Heart left ventricle (tissue), 16 donors: ENCODE measurements around the gene MPV17L2. TPM values are rescaled to one million over a fixed set of nuclear protein-coding genes. Genes with fewer than 3 reads are reported as not detected.

ENCODE experiments used
- ATAC-seq, 4 donors: fragments of 200-7000 bp; cut with Tn5 transposase; one replicate each; pipeline ENCODE4 v1.9.1; 2020 to 2022; ENCODE audit warnings: moderate library complexity in 4 of 4, mild to moderate bottlenecking in 3 of 4, moderate number of reproducible peaks in 1 of 4
- DNase-seq, 5 donors: peaks; one replicate each; pipeline ENCODE4 v3.0.0-alpha.2; 2020
- H3K27ac ChIP-seq, 12 donors: fragments of 200-600 bp; sonication (generic) in 4 of 12; one replicate each; pipeline versions ENCODE4 v1.5.0 to v1.8.0; 2016 to 2022; ENCODE audit warnings: mild to moderate bottlenecking in 2 of 12
- H3K27me3 ChIP-seq, 9 donors: fragments of 200-600 bp; sonication (generic) in 2 of 9; one replicate each; pipeline versions ENCODE4 v1.5.1 to v1.8.0; 2016 to 2022; ENCODE audit warnings: mild to moderate bottlenecking in 3 of 9
- H3K36me3 ChIP-seq, 9 donors: fragments of 200-600 bp; sonication (generic) in 2 of 9; one replicate each; pipeline versions ENCODE4 v1.5.0 to v1.8.0; 2018 to 2022; ENCODE audit warnings: mild to moderate bottlenecking in 2 of 9
- H3K4me1 ChIP-seq, 12 donors: fragments of 200-600 bp; sonication (generic) in 4 of 12; one replicate each; pipeline versions ENCODE4 v1.5.0 to v1.8.0; 2016 to 2022; ENCODE audit warnings: mild to moderate bottlenecking in 3 of 12
- H3K4me3 ChIP-seq, 12 donors: fragments of 200-600 bp; sonication (generic) in 4 of 12; one replicate each; pipeline versions ENCODE4 v1.5.0 to v1.8.0; 2017 to 2022; ENCODE audit warnings: mild to moderate bottlenecking in 9 of 12, moderate library complexity in 4 of 12
- H3K9me3 ChIP-seq, 12 donors: fragments of 200-600 bp; sonication (generic) in 4 of 12; one replicate each; pipeline versions ENCODE4 v1.5.0 to v1.8.0; 2016 to 2022; ENCODE audit warnings: mild to moderate bottlenecking in 1 of 12
- POLR2A ChIP-seq, 2 donors: fragments of 450-650 bp; IDR thresholded peaks; one replicate each; pipeline ENCODE4 v1.6.1; 2017; ENCODE audit warnings: antibody characterized with exemption in 2 of 2, mild to moderate bottlenecking in 2 of 2, moderate library complexity in 2 of 2
- WGBS, 4 donors: extraction: QIAGEN DNeasy Blood & Tissue Kit in 2 of 4; methylation state at CpG; one replicate each; pipeline versions ENCODE4 v1.1.5 to v1.1.7; 2013 to 2018; 5-methylcytosine and 5-hydroxymethylcytosine counted together
- intact Hi-C, 10 donors: fragments of 100-400 bp; cut with DNase I; formaldehyde crosslinking; loops; one replicate each; pipeline versions ENCODE4 v1.11.1 to v1.14.2; 2022
- polyA plus RNA-seq, 2 donors: library from polyadenylated mRNA; stranded (reverse); fragments of 200-250 nt; gene quantifications; one replicate each; pipeline ENCODE4 v1.2.3, GENCODE V29; 2013
- total RNA-seq, 9 donors: library from RNA; depleted of rRNA in 2 of 9; stranded (reverse); fragments of >200 nt in 2 of 9; fragmentation: NEBNext Ultra II Directional in 3 of 9; extraction: Animal tissue kit (Norgen Biotek cat#: 25700) in 3 of 9; gene quantifications; one replicate each; pipeline versions ENCODE4 v1.1.0 to v1.2.4, GENCODE V29; 2016 to 2023
- TF ChIP-seq, protein P1 (sequence below), 12 donors: fragments of 200-600 bp; sonication (generic) in 4 of 12; IDR thresholded peaks; one replicate each; pipeline versions ENCODE4 v1.5.0 to v1.8.0; 2018 to 2022; ENCODE audit warnings: antibody characterized with exemption in 12 of 12, mild to moderate bottlenecking in 5 of 12
- donor health status: ischemic (EF 13 %, LVEDD 7.1; RV severe dilation, severe dysfunction).
- donor health status: healthy with polysubstance abuse.
- donor health status: DM: no; HTN: yes; CAD: no.
- donor health status: DM: no; HTN: no; CAD: no.
- donor health status: ischemic (EF 25% LVEDD 6.9; RV normal size, moderate dysfunction).
- donor health status: ischemic (EF 25% LVEDD 5.7; RV mildly dilated, moderate dysfunction).
- donor health status: healthy.
- donor health status: DM: yes; HTN: yes; CAD: no.
- donor health status: ischemic (EF 35%, LVEDD 5.7; RV mildly dilated, moderate dysfunction).
- donor health status: nonischemic (EF 11% LVEDD 7.7; RV severe dilation, severe dysfunction).
- donor health status: DM: yes; HTN: yes; CAD: no.
- donor health status: PGD.
- donor health status: ischemic (EF 29% LVEDD 5.4; RV normal size, mild dysfunction).
- donor health status: nonischemic (EF 23%, LVEDD 6.1; RV moderate dilation, normal function).

The MPV17L2 gene
- total and polyA plus RNA-seq, 11 donors = 10.6 to 59.3 (median 18.9) TPM

DNA sequence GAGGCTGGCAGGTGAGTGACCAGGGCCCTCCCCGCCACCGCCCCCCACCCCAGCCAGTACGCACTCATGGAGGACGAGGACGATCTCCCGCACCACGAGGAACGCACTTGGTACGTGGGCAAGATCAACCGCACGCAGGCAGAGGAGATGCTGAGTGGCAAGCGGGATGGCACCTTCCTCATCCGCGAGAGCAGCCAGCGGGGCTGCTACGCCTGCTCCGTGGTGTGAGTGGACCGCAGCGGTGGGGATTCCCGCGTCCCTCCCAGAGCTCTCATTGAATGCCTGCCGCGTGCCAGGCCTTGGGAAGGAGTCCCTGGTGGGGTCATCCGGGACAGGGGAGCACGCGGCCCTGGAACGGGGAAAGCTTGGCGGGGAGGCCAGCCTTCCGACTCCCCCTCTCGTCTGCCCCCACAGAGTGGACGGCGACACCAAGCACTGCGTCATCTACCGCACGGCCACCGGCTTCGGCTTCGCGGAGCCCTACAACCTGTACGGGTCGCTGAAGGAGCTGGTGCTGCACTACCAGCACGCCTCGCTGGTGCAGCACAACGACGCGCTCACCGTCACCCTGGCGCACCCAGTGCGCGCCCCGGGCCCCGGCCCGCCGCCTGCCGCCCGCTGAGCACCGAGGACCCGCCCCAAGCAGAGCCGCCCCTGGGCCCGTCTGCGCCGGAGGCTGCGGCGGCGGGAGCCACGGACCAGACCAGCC, 24.2 kb upstream of the MPV17L2 start:
- intact Hi-C loops = loop anchor here in 4 of 10 donors (2.0 to 5.0 kb wide), 2 partner anchors 56 to 57 kb away; no protein-coding TSS in a partner anchor
- peak in 1 of 5 donors; percentile 37 for DNase-seq
- 94 to 98% (median 96%) methylated on average over 16 to 66 of the region's 66 CpGs for WGBS, 4 donors
- TF ChIP-seq POLR2A (IDR thresholded peaks at IDR 0.05) = no peak
- no peak for ATAC-seq
- no peaks in the 10 kb centered on the region for H3K9me3 ChIP-seq
- peaks cover 0 to 45% (median 17%) of the 10 kb centered on the region in 12 donors for H3K4me1 ChIP-seq
- H3K27me3 ChIP-seq = no peaks in the 10 kb centered on the region
- peaks cover 0 to 59% (median 51%) of the 10 kb centered on the region in 9 donors for H3K36me3 ChIP-seq
- peak overlapping the region in 1 of 12 donors; percentile 95 for H3K27ac ChIP-seq
- no peak overlapping the region for H3K4me3 ChIP-seq

DNA sequence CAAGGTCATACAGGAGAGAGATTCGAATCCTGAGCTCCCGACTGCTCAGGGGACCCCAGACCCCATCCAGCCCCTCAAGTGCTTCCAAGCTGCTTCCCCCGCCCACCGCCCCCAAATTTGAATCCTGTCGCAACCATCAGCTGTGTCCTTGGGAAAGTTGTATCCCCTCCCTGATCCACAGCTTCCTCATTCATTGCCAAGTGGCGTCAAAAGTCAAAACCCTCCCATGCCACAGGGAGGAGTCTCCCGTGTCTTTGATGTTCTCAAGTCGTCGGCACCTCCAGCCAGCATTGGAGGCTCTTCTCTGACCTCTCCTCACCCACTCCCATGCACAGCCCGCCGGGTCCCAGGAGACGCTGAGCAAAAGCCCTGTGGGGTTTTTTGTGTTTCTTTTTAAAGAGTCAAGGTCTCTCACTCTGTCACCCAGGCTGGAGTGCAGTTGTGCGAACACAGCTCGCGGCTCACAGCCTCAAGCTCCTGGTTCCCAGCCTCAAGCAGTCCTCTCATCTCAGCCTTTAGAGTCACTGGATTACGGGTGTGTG, 22.2 kb upstream of the MPV17L2 start:
- H3K4me1 ChIP-seq = peaks cover 0 to 62% (median 20%) of the 10 kb centered on the region in 12 donors
- intact Hi-C loops = loop anchor here in 1 of 10 donors (5.0 kb wide), 1 partner anchor 58 kb away; no protein-coding TSS in a partner anchor
- no peak for TF ChIP-seq POLR2A (IDR thresholded peaks at IDR 0.05)
- TF ChIP-seq, protein P1, sequence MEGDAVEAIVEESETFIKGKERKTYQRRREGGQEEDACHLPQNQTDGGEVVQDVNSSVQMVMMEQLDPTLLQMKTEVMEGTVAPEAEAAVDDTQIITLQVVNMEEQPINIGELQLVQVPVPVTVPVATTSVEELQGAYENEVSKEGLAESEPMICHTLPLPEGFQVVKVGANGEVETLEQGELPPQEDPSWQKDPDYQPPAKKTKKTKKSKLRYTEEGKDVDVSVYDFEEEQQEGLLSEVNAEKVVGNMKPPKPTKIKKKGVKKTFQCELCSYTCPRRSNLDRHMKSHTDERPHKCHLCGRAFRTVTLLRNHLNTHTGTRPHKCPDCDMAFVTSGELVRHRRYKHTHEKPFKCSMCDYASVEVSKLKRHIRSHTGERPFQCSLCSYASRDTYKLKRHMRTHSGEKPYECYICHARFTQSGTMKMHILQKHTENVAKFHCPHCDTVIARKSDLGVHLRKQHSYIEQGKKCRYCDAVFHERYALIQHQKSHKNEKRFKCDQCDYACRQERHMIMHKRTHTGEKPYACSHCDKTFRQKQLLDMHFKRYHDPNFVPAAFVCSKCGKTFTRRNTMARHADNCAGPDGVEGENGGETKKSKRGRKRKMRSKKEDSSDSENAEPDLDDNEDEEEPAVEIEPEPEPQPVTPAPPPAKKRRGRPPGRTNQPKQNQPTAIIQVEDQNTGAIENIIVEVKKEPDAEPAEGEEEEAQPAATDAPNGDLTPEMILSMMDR (IDR thresholded peaks at IDR 0.05) = no peak
- H3K27me3 ChIP-seq = no peaks in the 10 kb centered on the region
- 51 to 57% (median 53%) methylated on average over 15 to 16 of the region's 16 CpGs for WGBS, 4 donors
- DNase-seq = peak in 4 of 5 donors; percentile 46 to 66 (median 52)
- H3K36me3 ChIP-seq = peaks cover 0 to 42% (median 38%) of the 10 kb centered on the region in 9 donors
- peak overlapping the region in 1 of 12 donors; percentile 5 for H3K4me3 ChIP-seq
- H3K27ac ChIP-seq = peak overlapping the region in 10 of 12 donors; percentile 26 to 95 (median 57)
- no peaks in the 10 kb centered on the region for H3K9me3 ChIP-seq
- peak in 3 of 4 donors; percentile 5 to 27 (median 21) for ATAC-seq

DNA sequence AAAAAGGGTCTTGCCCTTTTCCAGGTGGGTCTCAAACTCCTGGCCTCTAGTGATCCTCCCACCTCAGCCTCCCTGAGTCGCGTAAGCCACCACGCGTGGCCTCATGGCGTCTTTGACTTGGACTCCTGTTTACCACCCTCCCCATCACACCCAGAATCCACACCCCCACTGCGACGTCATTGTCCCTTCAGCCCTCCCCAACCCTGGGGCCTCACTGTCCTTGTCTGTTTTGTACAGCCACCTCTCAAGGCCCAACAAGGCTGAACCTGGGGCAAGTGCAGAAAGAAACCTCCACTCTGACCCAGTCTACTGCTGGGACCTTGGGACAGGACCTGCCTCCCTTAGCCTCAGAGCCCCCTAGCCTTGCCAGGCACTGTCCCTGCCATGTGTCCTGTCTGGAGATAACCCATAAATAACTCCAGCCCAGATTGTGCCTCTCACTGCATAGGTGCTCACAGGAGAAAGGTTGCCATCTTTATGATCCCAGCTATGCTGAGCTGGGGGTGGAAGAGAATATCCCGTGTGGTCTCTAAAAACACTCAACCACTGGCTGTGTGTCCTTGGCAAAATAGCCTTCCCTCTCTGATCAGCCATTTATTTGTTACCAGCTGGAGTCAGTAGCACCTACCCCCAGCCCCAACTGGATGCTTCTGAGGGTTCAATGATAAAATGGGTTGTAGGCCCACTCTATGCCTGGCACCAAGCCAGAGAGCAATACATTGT, 21.3 kb upstream of the MPV17L2 start:
- WGBS, 4 donors = 77 to 85% (median 82%) methylated on average over 8 of the region's 8 CpGs
- no peak overlapping the region for H3K4me3 ChIP-seq
- intact Hi-C loops = loop anchor here in 1 of 10 donors (5.0 kb wide), 1 partner anchor 59 kb away; no protein-coding TSS in a partner anchor
- no peaks in the 10 kb centered on the region for H3K27me3 ChIP-seq
- ATAC-seq (peak in 3 of 4 donors; percentile 6 to 33 (median 6)), DNase-seq (peak in 1 of 5 donors; percentile 27)
- peak overlapping the region in 9 of 12 donors; percentile 22 to 95 (median 52) for H3K27ac ChIP-seq
- peaks cover 0 to 39% (median 28%) of the 10 kb centered on the region in 9 donors for H3K36me3 ChIP-seq
- H3K9me3 ChIP-seq = no peaks in the 10 kb centered on the region
- TF ChIP-seq, protein P1 (IDR thresholded peaks at IDR 0.05) = no peak
- no peak for TF ChIP-seq POLR2A (IDR thresholded peaks at IDR 0.05)
- peaks cover 0 to 71% (median 20%) of the 10 kb centered on the region in 12 donors for H3K4me1 ChIP-seq

DNA sequence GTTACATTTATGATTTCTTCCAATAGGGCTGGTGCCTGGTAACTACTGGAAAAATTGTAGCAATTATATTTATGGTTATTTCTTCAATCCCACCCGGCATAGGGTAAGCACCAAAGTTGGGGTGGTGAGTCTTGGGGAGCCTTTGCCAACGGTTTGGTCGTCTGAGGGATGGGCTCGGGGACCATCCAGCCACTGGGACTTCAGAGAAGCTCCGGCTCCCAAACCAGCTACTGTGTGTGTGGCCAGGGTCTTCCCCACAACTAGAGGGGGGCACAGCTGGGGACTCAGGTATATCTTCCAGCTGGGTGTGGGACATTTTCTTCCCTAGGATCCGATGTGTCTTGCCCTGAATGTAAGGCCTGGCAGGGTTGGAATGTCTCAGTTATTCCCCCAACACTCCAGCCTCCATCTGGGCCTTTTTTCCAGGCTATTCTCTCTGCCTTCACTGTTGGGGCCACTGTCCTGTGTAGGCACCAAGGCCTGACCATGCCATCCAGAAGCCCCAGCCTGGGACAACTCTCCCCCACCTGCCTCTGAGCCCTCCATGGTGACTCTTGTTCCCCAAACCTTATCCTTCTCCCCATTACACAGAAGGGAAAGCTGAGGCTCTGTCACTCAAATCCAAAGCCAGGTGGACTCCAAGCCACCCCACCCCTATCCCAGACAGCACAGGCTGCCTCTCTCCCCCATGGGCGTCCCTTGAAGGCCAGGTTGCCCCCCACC, 20.5 kb upstream of the MPV17L2 start:
- Histone ChIP-seq H3K4me3 (no peak overlapping the region), H3K27ac (peak overlapping the region in 9 of 12 donors; percentile 19 to 95 (median 52)), H3K4me1 (peaks cover 0 to 78% (median 20%) of the 10 kb centered on the region in 12 donors), H3K27me3 (no peaks in the 10 kb centered on the region), H3K9me3 (no peaks in the 10 kb centered on the region), H3K36me3 (peaks cover 0 to 39% (median 21%) of the 10 kb centered on the region in 9 donors)
- intact Hi-C loops = loop anchor here in 1 of 10 donors (5.0 kb wide), 1 partner anchor 60 kb away; no protein-coding TSS in a partner anchor
- TF ChIP-seq, protein P1 (IDR thresholded peaks at IDR 0.05) = no peak
- no peak for TF ChIP-seq POLR2A (IDR thresholded peaks at IDR 0.05)
- 83 to 95% (median 89%) methylated on average over 7 of the region's 7 CpGs for WGBS, 4 donors
- ATAC-seq (no peak), DNase-seq (peak in 1 of 5 donors; percentile 19)
